ENCODE results near the gene SOD3. TPM values are rescaled to one million over a fixed set of nuclear protein-coding genes. Genes with fewer than 3 reads are reported as not detected.

Gene SOD3
- total and polyA plus RNA-seq, 2 of the 8 experiments (the other 6 are each of a cell fraction or from before 2014, with no cell fraction given): 4.9 TPM

DNA sequence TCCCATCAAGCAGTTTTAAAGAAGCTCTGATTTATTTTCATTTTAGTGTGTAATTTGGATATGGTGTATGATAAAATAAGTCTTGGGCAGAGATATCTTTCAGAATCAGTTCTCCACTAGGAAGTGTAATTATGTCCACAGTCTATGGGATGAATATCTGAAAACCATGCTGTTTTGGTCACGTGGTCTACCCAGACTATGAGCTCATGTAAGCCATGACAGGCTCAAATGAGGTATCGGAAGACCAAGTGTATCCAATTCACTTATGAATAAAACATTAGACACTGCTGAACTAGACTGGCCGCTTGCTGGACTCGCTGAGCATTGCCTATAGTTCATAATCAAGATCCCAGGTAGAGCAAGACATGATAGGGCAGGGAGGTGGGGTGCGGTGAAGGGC, 50.5 kb downstream of the SOD3 start (continued):
- TF ChIP-seq CHD7 (IDR thresholded peaks at IDR 0.05; ENCODE audit: insufficient replicate concordance, low read length): no peak
